ENCODE results near the gene ARID3A.

Gene ARID3A

GRCh38 chr19:917323-918151 lies 8.3 kb upstream of the ARID3A start, which contains the start of gene KISS1R:
Gene KISS1R (plus strand): TSS chr19:917333. CDS start chr19:917503, 170 bp downstream.
- Histone ChIP-seq H4K91ac (ENCODE audit: low read depth, low read length, poor library complexity) (no peak within 1 kb of the TSS), H3K4ac (ENCODE audit: low read length) (no peak within 1 kb of the TSS), H2BK15ac (ENCODE audit: low read length) (peak within 1 kb of the TSS; percentile 98), H2BK12ac (ENCODE audit: low read length) (peak within 1 kb of the TSS; percentile 94), H3K4me2 (ENCODE audit: insufficient read depth, low read length, poor library complexity, severe bottlenecking) (peak within 1 kb of the TSS; percentile 86), H3K27ac (replicated peaks; ENCODE audit: low read length) (no peak within 1 kb of the TSS), H3K9ac (ENCODE audit: low read depth, low read length, poor library complexity) (peak within 1 kb of the TSS; percentile 88), H2BK5ac (ENCODE audit: low read length) (peak within 1 kb of the TSS; percentile 39), H4K8ac (ENCODE audit: low read depth, low read length) (no peak within 1 kb of the TSS), H3K14ac (ENCODE audit: low read length) (peak within 1 kb of the TSS; percentile 94), H3K23ac (ENCODE audit: low read depth, low read length, poor library complexity) (peak within 1 kb of the TSS; percentile 73), H2AK5ac (ENCODE audit: low read depth, low read length) (peak within 1 kb of the TSS; percentile 92), H3K9me3 (replicated peaks in 1 of 2; ENCODE audit: control insufficient read depth in 2 of 2, insufficient read depth in 1 of 2, low read depth in 1 of 2, low read length in 2 of 2) (no peaks in the 10 kb centered on the region), H3K4me3 (ENCODE audit: low read length in 2 of 2) (peak within 1 kb of the TSS; percentile 59 to 80), H3K18ac (ENCODE audit: low read length) (peak within 1 kb of the TSS; percentile 96), H3K4me1 (ENCODE audit: control insufficient read depth in 2 of 2, insufficient read depth in 1 of 2, low read depth in 1 of 2, low read length in 2 of 2) (peaks cover 6 to 7% of the 10 kb centered on the region in 2 donors), H3K36me3 (replicated peaks in 1 of 2; ENCODE audit: control insufficient read depth in 2 of 2, insufficient read depth in 2 of 2, low read length in 2 of 2) (peaks cover 0 to 14% of the 10 kb centered on the region in 2 donors), H3K27me3 (ENCODE audit: control insufficient read depth in 3 of 3, insufficient read depth in 3 of 3, low read depth in 1 of 3, low read length in 3 of 3) (peaks cover 0 to 50% (median 24%) of the 10 kb centered on the region in 3 experiments), H2BK120ac (ENCODE audit: low read depth, low read length) (peak within 1 kb of the TSS; percentile 94), H3K79me1 (ENCODE audit: low read depth, low read length) (peaks cover 2% of the 10 kb centered on the region), H2AFZ (ENCODE audit: low read length) (peak within 1 kb of the TSS; percentile 90)
- no CpG with 5 or more reads among the region's 87 CpGs for WGBS, 2 donors (ENCODE audit: extremely low coverage in 2 of 2, insufficient read length in 2 of 2, insufficient replicate concordance in 1 of 2)
- DNase-seq (ENCODE audit: low spot score): peak; percentile 77

DNA sequence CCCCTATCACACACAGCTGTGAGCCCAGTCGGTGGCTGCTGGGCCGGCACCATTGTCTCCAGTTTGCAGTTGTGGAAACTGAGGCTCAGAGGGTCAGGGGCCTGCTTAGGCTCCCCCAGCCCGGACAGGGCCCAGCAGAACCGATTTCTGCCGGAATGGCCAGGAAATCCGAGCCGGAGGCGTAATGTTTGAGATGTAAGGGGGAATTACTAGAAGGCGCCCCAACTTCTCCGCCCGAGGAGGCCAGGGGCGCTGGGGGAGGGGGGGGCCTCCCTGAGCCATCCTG lies 7.7 kb upstream of the ARID3A start:
- Histone ChIP-seq H2BK5ac (ENCODE audit: low read length) (peak overlapping the region; percentile 39), H3K9me3 (replicated peaks in 1 of 2; ENCODE audit: control insufficient read depth in 2 of 2, insufficient read depth in 1 of 2, low read depth in 1 of 2, low read length in 2 of 2) (no peaks in the 10 kb centered on the region), H3K4me2 (ENCODE audit: insufficient read depth, low read length, poor library complexity, severe bottlenecking) (peak overlapping the region; percentile 86), H3K36me3 (replicated peaks in 1 of 2; ENCODE audit: control insufficient read depth in 2 of 2, insufficient read depth in 2 of 2, low read length in 2 of 2) (peaks cover 0 to 14% of the 10 kb centered on the region in 2 donors), H3K23ac (ENCODE audit: low read depth, low read length, poor library complexity) (no peak overlapping the region), H3K79me1 (ENCODE audit: low read depth, low read length) (peaks cover 2% of the 10 kb centered on the region), H3K4ac (ENCODE audit: low read length) (no peak overlapping the region), H2BK15ac (ENCODE audit: low read length) (peak overlapping the region; percentile 89), H3K9ac (ENCODE audit: low read depth, low read length, poor library complexity) (peak overlapping the region; percentile 44), H3K18ac (ENCODE audit: low read length) (peak overlapping the region; percentile 80), H3K4me1 (ENCODE audit: control insufficient read depth in 2 of 2, insufficient read depth in 1 of 2, low read depth in 1 of 2, low read length in 2 of 2) (peaks cover 6 to 7% of the 10 kb centered on the region in 2 donors), H2BK12ac (ENCODE audit: low read length) (no peak overlapping the region), H2AK5ac (ENCODE audit: low read depth, low read length) (peak overlapping the region; percentile 92), H4K8ac (ENCODE audit: low read depth, low read length) (no peak overlapping the region), H3K14ac (ENCODE audit: low read length) (no peak overlapping the region), H2AFZ (ENCODE audit: low read length) (peak overlapping the region; percentile 90), H4K91ac (ENCODE audit: low read depth, low read length, poor library complexity) (no peak overlapping the region), H3K4me3 (ENCODE audit: low read length in 2 of 2) (peak overlapping the region in 1 of 2 donors; percentile 59), H3K27ac (replicated peaks; ENCODE audit: low read length) (no peak overlapping the region), H2BK120ac (ENCODE audit: low read depth, low read length) (no peak overlapping the region), H3K27me3 (ENCODE audit: control insufficient read depth in 3 of 3, insufficient read depth in 3 of 3, low read depth in 1 of 3, low read length in 3 of 3) (peaks cover 0 to 50% (median 24%) of the 10 kb centered on the region in 3 experiments)
- no CpG with 5 or more reads among the region's 12 CpGs for WGBS, 2 donors (ENCODE audit: extremely low coverage in 2 of 2, insufficient read length in 2 of 2, insufficient replicate concordance in 1 of 2)
- DNase-seq (ENCODE audit: low spot score): no peak

- Histone ChIP-seq H3K27me3 (ENCODE audit: control insufficient read depth in 3 of 3, insufficient read depth in 3 of 3, low read depth in 1 of 3, low read length in 3 of 3) (peaks cover 0 to 48% (median 24%) of the 10 kb centered on the region in 3 experiments), H4K91ac (ENCODE audit: low read depth, low read length, poor library complexity) (no peak overlapping the region), H3K9me3 (replicated peaks in 1 of 2; ENCODE audit: control insufficient read depth in 2 of 2, insufficient read depth in 1 of 2, low read depth in 1 of 2, low read length in 2 of 2) (no peaks in the 10 kb centered on the region), H3K27ac (replicated peaks; ENCODE audit: low read length) (no peak overlapping the region), H2BK120ac (ENCODE audit: low read depth, low read length) (no peak overlapping the region), H3K18ac (ENCODE audit: low read length) (peak overlapping the region; percentile 71), H3K36me3 (replicated peaks in 1 of 2; ENCODE audit: control insufficient read depth in 2 of 2, insufficient read depth in 2 of 2, low read length in 2 of 2) (peaks cover 0 to 14% of the 10 kb centered on the region in 2 donors), H3K9ac (ENCODE audit: low read depth, low read length, poor library complexity) (peak overlapping the region; percentile 44), H3K79me1 (ENCODE audit: low read depth, low read length) (no peaks in the 10 kb centered on the region), H3K14ac (ENCODE audit: low read length) (no peak overlapping the region), H3K4me2 (ENCODE audit: insufficient read depth, low read length, poor library complexity, severe bottlenecking) (no peak overlapping the region), H4K8ac (ENCODE audit: low read depth, low read length) (no peak overlapping the region), H2BK5ac (ENCODE audit: low read length) (no peak overlapping the region), H3K4me1 (ENCODE audit: control insufficient read depth in 2 of 2, insufficient read depth in 1 of 2, low read depth in 1 of 2, low read length in 2 of 2) (peaks cover 4 to 6% of the 10 kb centered on the region in 2 donors), H3K23ac (ENCODE audit: low read depth, low read length, poor library complexity) (peak overlapping the region; percentile 91), H2BK12ac (ENCODE audit: low read length) (peak overlapping the region; percentile 84), H3K4me3 (ENCODE audit: low read length in 2 of 2) (peak overlapping the region in 1 of 2 donors; percentile 59), H2BK15ac (ENCODE audit: low read length) (peak overlapping the region; percentile 89), H2AFZ (ENCODE audit: low read length) (peak overlapping the region; percentile 90), H3K4ac (ENCODE audit: low read length) (no peak overlapping the region), H2AK5ac (ENCODE audit: low read depth, low read length) (peak overlapping the region; percentile 92)
- no peak for DNase-seq (ENCODE audit: low spot score)
- WGBS, 2 donors (ENCODE audit: extremely low coverage in 2 of 2, insufficient read length in 2 of 2, insufficient replicate concordance in 1 of 2): no CpG with 5 or more reads among the region's 58 CpGs
These were observed 7.2 kb upstream of the ARID3A start for GRCh38 chr19:918481-919198.

Measured in neuronal stem cell (in vitro differentiated cells).